RWPE1 (cell line): ENCODE results near the gene GP1BB.

Source experiments
- CTCF ChIA-PET: fragments of 350-600 bp; sonication (Branson Sonifier 250); formaldehyde crosslinking; extraction: SDS; loops from one replicate; lab custom pipeline; 2021; lab: Yijun Ruan, JAX
- POLR2A ChIA-PET: fragments of 400-600 bp; formaldehyde crosslinking; extraction: SDS; loops from one replicate; lab custom pipeline; 2020; ENCODE audit warnings: antibody characterized with exemption; ENCODE audit not compliant: low non-redundant PET; lab: Yijun Ruan, JAX
- DNase-seq: peaks from one replicate; pipeline ENCODE4 v3.0.0; 2012; ENCODE audit warnings: low spot score
- H3K27ac ChIP-seq: fragments of 450-650 bp; 2 replicates; pipeline ENCODE4 v1.5.1; 2017
- CTCF ChIP-seq: fragments of 450-650 bp; conservative IDR thresholded peaks from 2 replicates; pipeline ENCODE4 v1.5.1; 2017; ENCODE audit warnings: low read depth, mild to moderate bottlenecking

Gene GP1BB

GRCh38 chr22:19757140-19757984 lies 34.0 kb downstream of the GP1BB start:
- peak overlapping the region; percentile 61 for H3K27ac ChIP-seq
- TF ChIP-seq CTCF, result no peak
- ChIA-PET CTCF (interaction anchor here (0.7 to 1.5 kb wide), 5 partner anchors 21 to 153 kb away, joined by 3 to 7 read pairs (median 5); no protein-coding TSS in a partner anchor), POLR2A (no interaction called here)
- no peak for DNase-seq

- H3K27ac ChIP-seq, result peak overlapping the region; percentile 61
- no peak for DNase-seq
- POLR2A ChIA-PET, result no interaction called here
- CTCF ChIA-PET, result interaction anchor here (0.7 to 1.5 kb wide), 2 partner anchors 22 to 152 kb away, joined by 3 to 7 read pairs; no protein-coding TSS in a partner anchor
- TF ChIP-seq CTCF, result no peak
Measured at GRCh38 chr22:19757985-19758895, 34.9 kb downstream of the GP1BB start.

GRCh38 chr22:19758896-19759426 lies 35.6 kb downstream of the GP1BB start:
- H3K27ac ChIP-seq, result no peak overlapping the region
- TF ChIP-seq CTCF, result no peak
- ChIA-PET CTCF (interaction anchor here (0.6 to 1.5 kb wide), 2 partner anchors 151 to 190 kb away, joined by 3 to 7 read pairs; no protein-coding TSS in a partner anchor), POLR2A (no interaction called here)
- no peak for DNase-seq

- H3K27ac ChIP-seq, result no peak overlapping the region
- no peak for DNase-seq
- CTCF ChIA-PET, result interaction anchor here (0.6 kb wide), 1 partner anchor 190 kb away, joined by 3 read pairs; no protein-coding TSS in a partner anchor
- POLR2A ChIA-PET, result no interaction called here
- TF ChIP-seq CTCF, result no peak
Measured at GRCh38 chr22:19759427-19760057, 36.2 kb downstream of the GP1BB start.

- ChIA-PET CTCF (interaction anchor here (0.6 kb wide), 1 partner anchor 80 kb away, joined by 3 read pairs; no protein-coding TSS in a partner anchor), POLR2A (no interaction called here)
- peak within 1 kb of the TSS; percentile 54 for H3K27ac ChIP-seq
- TF ChIP-seq CTCF, result no peak
- no peak for DNase-seq
Measured at GRCh38 chr22:19760058-19760950, 37.0 kb downstream of the GP1BB start, which contains the start of gene TBX1. TBX1 (plus strand) TSS chr22:19760778; CDS start chr22:19760844, 66 bp downstream.
